Uterus (tissue), 4 donors: ENCODE results near the gene TMEM176B. TPM values are rescaled to one million over a fixed set of nuclear protein-coding genes. Genes with fewer than 3 reads are reported as not detected.

ENCODE experiments used
- DNase-seq, 2 donors: peaks; one replicate each; pipeline ENCODE4 v3.0.0-alpha.2; 2019 to 2020
- H3K27ac ChIP-seq, 2 donors: fragments of 200-600 bp; sonication (generic); 1 replicate in 1 of 2; 2 replicates in 1 of 2; pipeline ENCODE4 v1.5.1; 2016 to 2018
- H3K27me3 ChIP-seq, 2 donors: fragments of 200-600 bp; sonication (generic); one replicate each; pipeline ENCODE4 v1.5.1; 2018 to 2019; ENCODE audit warnings: control low read depth in 1 of 2
- H3K36me3 ChIP-seq, 2 donors: fragments of 200-600 bp; sonication (generic); one replicate each; pipeline ENCODE4 v1.5.1; 2019; ENCODE audit warnings: control low read depth in 1 of 2
- H3K4me1 ChIP-seq, 2 donors: fragments of 200-600 bp; sonication (generic); one replicate each; pipeline ENCODE4 v1.5.1; 2018 to 2019; ENCODE audit warnings: control low read depth in 1 of 2
- H3K4me3 ChIP-seq, 2 donors: fragments of 200-600 bp; sonication (generic); 1 replicate in 1 of 2; 2 replicates in 1 of 2; pipeline ENCODE4 v1.5.1; 2018 to 2019; ENCODE audit warnings: mild to moderate bottlenecking in 1 of 2
- H3K9me3 ChIP-seq, 2 donors: fragments of 200-600 bp; sonication (generic); one replicate each; pipeline ENCODE4 v1.5.1; 2019; ENCODE audit warnings: control low read depth in 1 of 2
- CTCF ChIP-seq, 4 experiments: fragments of 200-600 bp in 2 of 4; fragments of 450-650 bp in 2 of 4; sonication (generic) in 2 of 4; IDR thresholded peaks; one replicate each; pipeline ENCODE4 v1.5.1; 2016 to 2019; ENCODE audit warnings: antibody characterized with exemption in 4 of 4, mild to moderate bottlenecking in 2 of 4, moderate library complexity in 1 of 4
- POLR2A ChIP-seq, 2 donors: fragments of 450-650 bp; IDR thresholded peaks; one replicate each; pipeline ENCODE4 v1.6.1; 2016; ENCODE audit warnings: antibody characterized with exemption in 2 of 2, mild to moderate bottlenecking in 1 of 2, moderate library complexity in 1 of 2
- intact Hi-C: fragments of 100-400 bp; cut with DNase I; formaldehyde crosslinking; loops from one replicate; pipeline ENCODE4 v1.15.1; 2023; ENCODE audit warnings: low total_unique reads
- total RNA-seq, 4 donors: library from RNA; depleted of rRNA in 3 of 4; stranded (reverse); fragments of >200 nt in 3 of 4; gene quantifications; one replicate each; pipeline versions ENCODE4 v1.1.0 to v1.2.4, GENCODE V29; 2014 to 2023
- donor health status: DM: yes; HTN: yes; CAD: no.

TMEM176B gene
- total RNA-seq, 4 donors from 2014 or later = 10.2 to 34.1 (median 29.4) TPM

GRCh38 chr7:150748376-150748775 lies 51.8 kb downstream of the TMEM176B start:
- no peaks in the 10 kb centered on the region for H3K36me3 ChIP-seq
- no peak for DNase-seq
- H3K4me1 ChIP-seq = no peaks in the 10 kb centered on the region
- H3K27ac ChIP-seq = no peak overlapping the region
- H3K9me3 ChIP-seq = no peaks in the 10 kb centered on the region
- intact Hi-C loops = no loop called here
- no peak for TF ChIP-seq POLR2A (IDR thresholded peaks at IDR 0.05)
- TF ChIP-seq CTCF (IDR thresholded peaks at IDR 0.05) = no peak
- H3K27me3 ChIP-seq = no peaks in the 10 kb centered on the region
- H3K4me3 ChIP-seq = no peak overlapping the region

GRCh38 chr7:150746921-150747320 lies 53.2 kb downstream of the TMEM176B start:
- no peak for DNase-seq
- no peaks in the 10 kb centered on the region for H3K9me3 ChIP-seq
- no peaks in the 10 kb centered on the region for H3K27me3 ChIP-seq
- no peaks in the 10 kb centered on the region for H3K36me3 ChIP-seq
- H3K27ac ChIP-seq = no peak overlapping the region
- TF ChIP-seq CTCF (IDR thresholded peaks at IDR 0.05) = no peak
- no peak for TF ChIP-seq POLR2A (IDR thresholded peaks at IDR 0.05)
- intact Hi-C loops = no loop called here
- no peaks in the 10 kb centered on the region for H3K4me1 ChIP-seq
- H3K4me3 ChIP-seq = no peak overlapping the region

GRCh38 chr7:150745876-150746275 lies 54.3 kb downstream of the TMEM176B start:
- TF ChIP-seq POLR2A (IDR thresholded peaks at IDR 0.05) (no peak), CTCF (IDR thresholded peaks at IDR 0.05) (no peak)
- H3K27ac ChIP-seq = no peak overlapping the region
- no peaks in the 10 kb centered on the region for H3K27me3 ChIP-seq
- no peaks in the 10 kb centered on the region for H3K9me3 ChIP-seq
- H3K4me3 ChIP-seq = no peak overlapping the region
- no peaks in the 10 kb centered on the region for H3K4me1 ChIP-seq
- no peak for DNase-seq
- H3K36me3 ChIP-seq = no peaks in the 10 kb centered on the region
- intact Hi-C loops = no loop called here

- no peaks in the 10 kb centered on the region for H3K4me1 ChIP-seq
- intact Hi-C loops = no loop called here
- no peaks in the 10 kb centered on the region for H3K27me3 ChIP-seq
- DNase-seq = no peak
- no peak for TF ChIP-seq POLR2A (IDR thresholded peaks at IDR 0.05)
- TF ChIP-seq CTCF (IDR thresholded peaks at IDR 0.05) = no peak
- no peak overlapping the region for H3K4me3 ChIP-seq
- H3K9me3 ChIP-seq = no peaks in the 10 kb centered on the region
- no peaks in the 10 kb centered on the region for H3K36me3 ChIP-seq
- H3K27ac ChIP-seq = no peak overlapping the region
Observed at GRCh38 chr7:150745086-150745485, 55.1 kb downstream of the TMEM176B start.

GRCh38 chr7:150744041-150744656 lies 56.0 kb downstream of the TMEM176B start:
- Histone ChIP-seq H3K4me3 (no peak overlapping the region), H3K36me3 (no peaks in the 10 kb centered on the region), H3K27ac (no peak overlapping the region), H3K9me3 (no peaks in the 10 kb centered on the region), H3K4me1 (no peaks in the 10 kb centered on the region), H3K27me3 (no peaks in the 10 kb centered on the region)
- TF ChIP-seq POLR2A (IDR thresholded peaks at IDR 0.05) (no peak), CTCF (IDR thresholded peaks at IDR 0.05) (no peak)
- DNase-seq = no peak
- intact Hi-C loops = no loop called here
